GM19468 (cell line): Measurements from ENCODE around the gene LRRC27.
"Not testable (repeated sequence)": the region's sequence is repeated elsewhere in the genome, so short reads cannot be mapped to it uniquely, and the experiment has no call there.

Experiments used
- ATAC-seq: cut with Tn5 transposase; IDR thresholded peaks from one replicate; pipeline ENCODE4 v1.9.1; 2021; ENCODE audit warnings: mild to moderate bottlenecking, moderate library complexity, moderate number of reproducible peaks; ENCODE audit not compliant: unreplicated experiment; ENCODE audit errors: extremely low read depth

Gene LRRC27

GRCh38 chr10:132385721-132386418 lies 53.9 kb downstream of the LRRC27 start:
- ATAC-seq, result no peak

- ATAC-seq, result no peak
These were observed 54.4 kb downstream of the LRRC27 start for GRCh38 chr10:132386419-132386831.

GRCh38 chr10:132386896-132387295 lies 54.9 kb downstream of the LRRC27 start:
- ATAC-seq, result not testable (repeated sequence)

GRCh38 chr10:132387764-132388210 lies 55.8 kb downstream of the LRRC27 start:
- peak; percentile 37 for ATAC-seq

- no peak for ATAC-seq
These were observed 57.0 kb downstream of the LRRC27 start for GRCh38 chr10:132388891-132389432.

GRCh38 chr10:132389433-132390169 lies 57.6 kb downstream of the LRRC27 start:
- ATAC-seq, result no peak

GRCh38 chr10:132390170-132390920 lies 58.4 kb downstream of the LRRC27 start:
- ATAC-seq, result no peak

GRCh38 chr10:132390921-132391675 lies 59.1 kb downstream of the LRRC27 start:
- ATAC-seq, result no peak

GRCh38 chr10:132391676-132392020 lies 59.7 kb downstream of the LRRC27 start:
- ATAC-seq, result no peak

GRCh38 chr10:132392184-132392800 lies 60.3 kb downstream of the LRRC27 start:
- ATAC-seq, result no peak

- ATAC-seq, result no peak
These were observed 61.1 kb downstream of the LRRC27 start for GRCh38 chr10:132392811-132393694.

- ATAC-seq, result no peak
These were observed 61.7 kb downstream of the LRRC27 start for GRCh38 chr10:132393695-132394181.

- no peak for ATAC-seq
These were observed 62.3 kb downstream of the LRRC27 start for GRCh38 chr10:132394201-132394811.

- ATAC-seq, result no peak
These were observed 63.1 kb downstream of the LRRC27 start for GRCh38 chr10:132394936-132395703.

- ATAC-seq, result no peak
These were observed 63.9 kb downstream of the LRRC27 start for GRCh38 chr10:132395704-132396493.

GRCh38 chr10:132396494-132397035 lies 64.6 kb downstream of the LRRC27 start:
- no peak for ATAC-seq
